NAMALWA (cell line): Measurements from ENCODE around the gene DOK7.
"Not testable (repeated sequence)": the region's sequence is repeated elsewhere in the genome, so short reads cannot be mapped to it uniquely, and the experiment has no call there.

Source experiments
- DNase-seq: peaks from one replicate; pipeline ENCODE4 v3.0.0-alpha.2; 2015; ENCODE audit warnings: low spot score

Gene DOK7

DNA sequence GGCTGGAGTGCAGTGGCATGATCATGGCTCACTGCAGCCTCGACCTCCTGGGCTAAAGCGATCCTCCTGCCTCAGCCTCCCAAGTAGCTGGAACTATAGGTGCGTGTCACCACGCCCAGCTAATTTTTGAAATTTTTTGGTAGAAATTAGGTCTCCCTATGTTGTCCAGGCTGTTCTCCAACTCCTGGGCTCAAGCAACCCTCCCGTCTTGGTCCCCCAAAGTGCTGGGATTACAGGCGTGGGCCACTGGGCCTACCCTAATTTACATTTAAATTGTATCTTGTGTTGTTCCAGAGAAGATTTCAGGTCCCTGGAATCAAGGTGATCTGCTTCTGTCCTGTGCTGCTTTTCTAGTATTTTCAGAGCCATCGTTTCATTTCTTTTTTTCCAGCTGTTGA is 70.3 kb downstream of the DOK7 start:
- no peak for DNase-seq

DNA sequence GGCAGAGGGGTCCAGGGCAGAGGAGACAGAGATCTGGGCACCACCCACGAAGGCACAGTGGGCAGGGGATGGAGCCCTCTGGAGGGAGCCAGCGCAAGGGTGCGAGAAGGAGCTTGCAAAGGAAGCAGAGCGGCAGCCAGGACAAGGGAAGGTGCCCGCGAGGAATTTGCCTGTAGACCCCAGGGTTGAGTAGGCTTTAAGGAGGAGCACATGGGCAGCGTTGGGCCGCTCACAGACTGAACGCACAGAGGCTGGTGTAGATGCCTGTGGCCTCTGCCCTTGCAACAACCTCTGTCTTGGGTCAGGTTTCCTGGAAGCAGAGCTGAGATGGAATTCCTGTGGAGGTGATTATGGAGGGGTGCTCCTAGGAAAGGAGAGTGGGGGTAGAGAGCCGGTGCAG is 72.7 kb downstream of the DOK7 start:
- DNase-seq, result not testable (repeated sequence)

- DNase-seq, result not testable (repeated sequence)
Measured at GRCh38 chr4:3538906-3539305, 75.8 kb downstream of the DOK7 start.

GRCh38 chr4:3543415-3543814 is 80.3 kb downstream of the DOK7 start:
- not testable (repeated sequence) for DNase-seq
